ENCODE measurements around the gene APH1B.

DNA sequence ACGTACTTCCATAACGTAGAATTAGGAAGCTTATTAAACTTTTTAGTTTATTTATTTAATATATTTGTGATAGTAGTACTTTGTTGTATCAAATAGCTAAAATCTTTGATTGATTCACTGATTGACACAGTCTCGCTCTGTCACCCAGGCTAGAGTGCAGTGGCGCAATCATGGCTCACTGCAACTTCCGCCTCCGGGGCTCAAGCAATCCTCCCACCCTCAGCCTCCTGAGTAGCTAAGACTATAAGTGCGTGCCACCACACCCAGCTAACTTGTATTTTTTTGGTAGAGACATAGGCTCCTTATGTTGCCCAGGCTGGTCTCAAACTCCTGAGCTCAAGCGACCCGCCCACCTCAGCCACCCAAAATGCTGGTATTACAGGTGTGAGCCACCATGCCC, 5.7 kb downstream of the APH1B start:
- TF ChIP-seq, protein P1, sequence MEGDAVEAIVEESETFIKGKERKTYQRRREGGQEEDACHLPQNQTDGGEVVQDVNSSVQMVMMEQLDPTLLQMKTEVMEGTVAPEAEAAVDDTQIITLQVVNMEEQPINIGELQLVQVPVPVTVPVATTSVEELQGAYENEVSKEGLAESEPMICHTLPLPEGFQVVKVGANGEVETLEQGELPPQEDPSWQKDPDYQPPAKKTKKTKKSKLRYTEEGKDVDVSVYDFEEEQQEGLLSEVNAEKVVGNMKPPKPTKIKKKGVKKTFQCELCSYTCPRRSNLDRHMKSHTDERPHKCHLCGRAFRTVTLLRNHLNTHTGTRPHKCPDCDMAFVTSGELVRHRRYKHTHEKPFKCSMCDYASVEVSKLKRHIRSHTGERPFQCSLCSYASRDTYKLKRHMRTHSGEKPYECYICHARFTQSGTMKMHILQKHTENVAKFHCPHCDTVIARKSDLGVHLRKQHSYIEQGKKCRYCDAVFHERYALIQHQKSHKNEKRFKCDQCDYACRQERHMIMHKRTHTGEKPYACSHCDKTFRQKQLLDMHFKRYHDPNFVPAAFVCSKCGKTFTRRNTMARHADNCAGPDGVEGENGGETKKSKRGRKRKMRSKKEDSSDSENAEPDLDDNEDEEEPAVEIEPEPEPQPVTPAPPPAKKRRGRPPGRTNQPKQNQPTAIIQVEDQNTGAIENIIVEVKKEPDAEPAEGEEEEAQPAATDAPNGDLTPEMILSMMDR (IDR thresholded peaks at IDR 0.05) = no peak
- TF ChIP-seq POLR2AphosphoS5 (IDR thresholded peaks at IDR 0.05) (no peak), POLR2A (IDR thresholded peaks at IDR 0.05) (no peak)

All from transverse colon (tissue), 4 donors.